SU-DHL-6 (cell line): Measurements from ENCODE around the gene SPATA1.

Source experiments
- CTCF ChIP-seq: fragments of 200-600 bp; sonication (generic); IDR thresholded peaks from one replicate; pipeline ENCODE4 v1.5.1; 2017; ENCODE audit warnings: antibody characterized with exemption, mild to moderate bottlenecking, low read length, moderate library complexity; ENCODE audit not compliant: insufficient read depth, poor library complexity, severe bottlenecking
- EZH2phosphoT487 ChIP-seq: fragments of 200-600 bp; sonication (generic), shearing (Covaris generic); conservative IDR thresholded peaks from 2 replicates; pipeline ENCODE4 v1.6.1; 2018; ENCODE audit warnings: mild to moderate bottlenecking, antibody characterized with exemption, low read length, moderate library complexity, mixed read lengths

DNA sequence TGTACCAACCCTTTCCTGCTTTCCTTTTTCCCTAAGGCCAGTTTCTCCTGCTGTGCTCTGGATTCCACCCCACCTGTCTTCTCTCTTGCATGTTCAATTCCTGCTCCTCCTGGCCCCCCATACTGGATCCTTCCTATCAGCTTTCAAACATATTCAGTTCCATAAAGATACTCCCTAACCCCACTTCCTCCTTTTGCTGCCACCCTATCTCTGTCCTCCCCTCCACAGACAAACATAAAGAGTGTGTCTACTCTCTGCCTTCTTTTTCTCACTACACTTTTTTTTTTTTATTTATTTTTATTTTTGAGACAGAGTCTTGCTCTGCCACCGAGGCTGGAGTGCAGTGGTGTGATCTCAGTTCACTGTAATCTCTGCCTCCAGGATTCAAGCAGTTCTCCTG lies 44.1 kb upstream of the SPATA1 start:
- TF ChIP-seq CTCF, result no peak
- TF ChIP-seq EZH2phosphoT487, result no peak
